Osteoblast (primary cell): ENCODE measurements around the gene DEPDC4. TPM values are rescaled to one million over a fixed set of nuclear protein-coding genes. Genes with fewer than 3 reads are reported as not detected.
"Not testable (repeated sequence)": the region's sequence is repeated elsewhere in the genome, so short reads cannot be mapped to it uniquely, and the experiment has no call there.

Experiments used
- DNase-seq: peaks from one replicate; pipeline ENCODE4 v3.0.0; 2011; ENCODE audit warnings: low spot score, mixed read lengths; ENCODE audit not compliant: insufficient read length; ENCODE audit errors: missing footprints
- H2AFZ ChIP-seq: 2 replicates; pipeline ENCODE4 v1.6.0; 2011; ENCODE audit warnings: mild to moderate bottlenecking, low read length
- H3K27ac ChIP-seq: 2 replicates; pipeline ENCODE4 v1.5.1; 2011; ENCODE audit warnings: mild to moderate bottlenecking, low read depth, low read length, moderate library complexity
- H3K27me3 ChIP-seq: 2 replicates; pipeline ENCODE4 v1.6.0; 2012; ENCODE audit warnings: mild to moderate bottlenecking, control low read depth, inconsistent platforms, low read length, moderate library complexity; ENCODE audit not compliant: insufficient read depth
- H3K36me3 ChIP-seq: 2 replicates; pipeline ENCODE4 v1.5.1; 2011; ENCODE audit warnings: mild to moderate bottlenecking, low read length, control low read depth, moderate library complexity; ENCODE audit not compliant: insufficient read depth
- H3K4me1 ChIP-seq: 2 replicates; pipeline ENCODE4 v1.5.1; 2011; ENCODE audit warnings: mild to moderate bottlenecking, low read length, control low read depth, moderate library complexity; ENCODE audit not compliant: insufficient read depth
- H3K4me2 ChIP-seq: 2 replicates; pipeline ENCODE4 v1.6.0; 2011; ENCODE audit warnings: mild to moderate bottlenecking, low read length; ENCODE audit not compliant: insufficient read depth
- H3K4me3 ChIP-seq: fragments of 200-600 bp; sonication (generic); 3 replicates; pipeline ENCODE4 v1.5.1; 2012; ENCODE audit warnings: mild to moderate bottlenecking, low read length, inconsistent platforms; ENCODE audit not compliant: insufficient read depth
- H3K79me2 ChIP-seq: 2 replicates; pipeline ENCODE4 v1.6.0; 2012; ENCODE audit warnings: mild to moderate bottlenecking, low read length, control low read depth, inconsistent platforms; ENCODE audit not compliant: insufficient read depth
- H3K9me3 ChIP-seq: 2 replicates; pipeline ENCODE4 v1.5.1; 2011; ENCODE audit warnings: low read depth, low read length, control low read depth
- H4K20me1 ChIP-seq: 2 replicates; pipeline ENCODE4 v1.6.0; 2012; ENCODE audit warnings: mild to moderate bottlenecking, low read length, control low read depth; ENCODE audit not compliant: insufficient read depth
- total RNA-seq: library from RNA; depleted of rRNA; stranded (reverse); fragments of >200 nt; gene quantifications from 2 replicates; pipeline ENCODE4 v1.2.3, GENCODE V29; 2012
- TF ChIP-seq, protein P1 (sequence below): IDR thresholded peaks from 2 replicates; pipeline ENCODE4 v1.5.1; 2011; ENCODE audit warnings: mild to moderate bottlenecking, low read depth, low read length, moderate library complexity; ENCODE audit errors: extremely low read depth

DEPDC4 gene
- total RNA-seq, 1 donor = 0.36 TPM

DNA sequence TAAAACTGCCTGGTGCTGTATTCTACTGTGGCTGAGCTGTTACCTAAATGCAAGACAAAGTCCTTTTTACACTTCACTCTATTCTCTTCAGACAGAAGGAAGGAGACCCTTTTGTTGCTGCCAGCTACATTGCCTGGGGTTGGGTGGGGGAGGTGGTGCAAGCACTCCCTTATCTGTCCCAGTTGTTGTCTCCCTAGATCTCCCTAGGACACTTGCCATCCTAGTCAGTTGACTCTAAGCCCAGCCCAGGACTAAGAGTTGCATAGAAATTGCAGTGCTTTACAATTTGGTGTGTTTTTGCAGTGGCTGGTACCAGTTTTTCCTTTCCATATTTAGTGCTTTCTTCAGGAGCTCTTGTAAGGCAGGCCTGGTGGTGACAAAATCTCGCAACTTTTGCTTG is 35.2 kb upstream of the DEPDC4 start:
- Histone ChIP-seq H3K27me3 (no peaks in the 10 kb centered on the region), H3K9me3 (no peaks in the 10 kb centered on the region), H2AFZ (no peak overlapping the region), H4K20me1 (no peaks in the 10 kb centered on the region), H3K4me1 (no peaks in the 10 kb centered on the region), H3K4me2 (no peak overlapping the region), H3K4me3 (no peak overlapping the region), H3K79me2 (peaks cover 19% of the 10 kb centered on the region), H3K27ac (no peak overlapping the region), H3K36me3 (peaks cover 23% of the 10 kb centered on the region)
- TF ChIP-seq, protein P1, sequence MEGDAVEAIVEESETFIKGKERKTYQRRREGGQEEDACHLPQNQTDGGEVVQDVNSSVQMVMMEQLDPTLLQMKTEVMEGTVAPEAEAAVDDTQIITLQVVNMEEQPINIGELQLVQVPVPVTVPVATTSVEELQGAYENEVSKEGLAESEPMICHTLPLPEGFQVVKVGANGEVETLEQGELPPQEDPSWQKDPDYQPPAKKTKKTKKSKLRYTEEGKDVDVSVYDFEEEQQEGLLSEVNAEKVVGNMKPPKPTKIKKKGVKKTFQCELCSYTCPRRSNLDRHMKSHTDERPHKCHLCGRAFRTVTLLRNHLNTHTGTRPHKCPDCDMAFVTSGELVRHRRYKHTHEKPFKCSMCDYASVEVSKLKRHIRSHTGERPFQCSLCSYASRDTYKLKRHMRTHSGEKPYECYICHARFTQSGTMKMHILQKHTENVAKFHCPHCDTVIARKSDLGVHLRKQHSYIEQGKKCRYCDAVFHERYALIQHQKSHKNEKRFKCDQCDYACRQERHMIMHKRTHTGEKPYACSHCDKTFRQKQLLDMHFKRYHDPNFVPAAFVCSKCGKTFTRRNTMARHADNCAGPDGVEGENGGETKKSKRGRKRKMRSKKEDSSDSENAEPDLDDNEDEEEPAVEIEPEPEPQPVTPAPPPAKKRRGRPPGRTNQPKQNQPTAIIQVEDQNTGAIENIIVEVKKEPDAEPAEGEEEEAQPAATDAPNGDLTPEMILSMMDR = no peak
- DNase-seq = no peak

DNA sequence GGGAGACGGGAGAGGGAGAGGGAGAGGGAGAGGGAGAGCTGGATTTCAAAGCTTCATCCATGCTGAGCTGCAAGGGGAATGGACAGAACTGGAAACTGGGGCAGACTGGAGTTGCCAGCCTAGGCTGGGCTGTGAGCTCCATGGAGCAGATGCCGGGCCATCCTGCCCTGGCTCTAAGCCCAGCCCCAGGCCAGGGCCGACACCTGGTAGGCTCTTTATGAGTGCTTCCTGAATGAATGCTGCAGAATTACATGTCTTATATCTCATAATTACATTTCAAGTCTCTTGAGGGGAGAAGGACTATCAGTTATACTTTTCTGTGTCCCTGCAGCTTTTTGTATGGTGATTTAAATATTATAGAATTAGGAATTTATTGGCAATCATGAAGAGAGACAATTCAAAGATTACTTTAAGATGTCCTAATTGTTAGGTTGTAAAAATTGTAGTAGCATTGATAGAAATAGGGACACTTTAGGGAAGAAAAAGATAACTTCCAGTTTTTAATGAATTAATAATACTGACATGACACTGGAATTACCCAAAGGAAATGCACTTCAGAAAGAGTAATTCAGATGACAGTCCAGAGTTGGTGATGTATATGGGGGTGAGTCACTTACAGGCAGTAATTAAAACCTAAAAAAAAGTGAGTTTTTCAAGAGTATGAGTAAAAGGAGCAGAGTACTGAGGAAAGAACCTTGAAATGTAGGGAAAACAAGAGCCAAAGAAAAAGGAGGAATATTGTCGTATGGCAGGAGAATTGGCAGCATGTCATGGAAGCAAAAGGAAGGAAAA is 29.1 kb upstream of the DEPDC4 start:
- no peaks in the 10 kb centered on the region for H3K9me3 ChIP-seq
- TF ChIP-seq, protein P1 = no peak
- peaks cover 4% of the 10 kb centered on the region for H3K4me1 ChIP-seq
- H3K79me2 ChIP-seq = peaks cover 8% of the 10 kb centered on the region
- H2AFZ ChIP-seq = no peak overlapping the region
- no peak overlapping the region for H3K4me2 ChIP-seq
- H3K36me3 ChIP-seq = peaks cover 26% of the 10 kb centered on the region
- no peak overlapping the region for H3K4me3 ChIP-seq
- no peak overlapping the region for H3K27ac ChIP-seq
- no peaks in the 10 kb centered on the region for H3K27me3 ChIP-seq
- H4K20me1 ChIP-seq = no peaks in the 10 kb centered on the region
- peak; percentile 85 for DNase-seq

GRCh38 chr12:100294366-100294765 is 27.5 kb upstream of the DEPDC4 start:
- not testable (repeated sequence) for H3K4me3 ChIP-seq, H3K4me2 ChIP-seq, H3K27me3 ChIP-seq, H2AFZ ChIP-seq, DNase-seq, H3K27ac ChIP-seq, H4K20me1 ChIP-seq, H3K9me3 ChIP-seq, H3K79me2 ChIP-seq, H3K4me1 ChIP-seq
- peaks cover 22% of the 10 kb centered on the region for H3K36me3 ChIP-seq

GRCh38 chr12:100293017-100293416 is 26.1 kb upstream of the DEPDC4 start:
- H2AFZ ChIP-seq = no peak overlapping the region
- no peak overlapping the region for H3K4me3 ChIP-seq
- H3K79me2 ChIP-seq = peaks cover 12% of the 10 kb centered on the region
- H3K27ac ChIP-seq = no peak overlapping the region
- H3K4me2 ChIP-seq = no peak overlapping the region
- TF ChIP-seq, protein P1 = no peak
- H3K4me1 ChIP-seq = peaks cover 4% of the 10 kb centered on the region
- H3K9me3 ChIP-seq = no peaks in the 10 kb centered on the region
- DNase-seq = no peak
- H3K36me3 ChIP-seq = peaks cover 14% of the 10 kb centered on the region
- no peaks in the 10 kb centered on the region for H3K27me3 ChIP-seq
- no peaks in the 10 kb centered on the region for H4K20me1 ChIP-seq
